Pancreas (tissue), 10 donors: ENCODE results near the gene ZNF892. TPM values are rescaled to one million over a fixed set of nuclear protein-coding genes. Genes with fewer than 3 reads are reported as not detected.
"Not testable (repeated sequence)": the region's sequence is repeated elsewhere in the genome, so short reads cannot be mapped to it uniquely, and the experiment has no call there.

Source experiments
- ATAC-seq, 4 donors: fragments of 200-7000 bp; cut with Tn5 transposase; one replicate each; pipeline versions ENCODE4 v1.8.0 to v1.9.1; 2020; ENCODE audit warnings: mild to moderate bottlenecking in 4 of 4, moderate library complexity in 4 of 4
- DNase-seq, 6 donors: peaks; one replicate each; pipeline ENCODE4 v3.0.0-alpha.2; 2020
- FAIRE-seq: peaks from 2 replicates; lab custom pipeline; 2012; peaks lifted over from hg19 to GRCh38; lab: Jason Lieb, UNC
- H3K27ac ChIP-seq, 4 donors: fragments of 200-600 bp; sonication (generic); 1 replicate in 3 of 4; 2 replicates in 1 of 4; pipeline versions ENCODE4 v1.5.0 to v1.8.0; 2020
- H3K27me3 ChIP-seq, 4 donors: fragments of 200-600 bp; one replicate each; pipeline ENCODE4 v1.8.0; 2021
- H3K36me3 ChIP-seq, 3 donors: fragments of 200-600 bp; sonication (generic) in 1 of 3; one replicate each; pipeline versions ENCODE4 v1.5.0 to v1.8.0; 2020 to 2021
- H3K4me1 ChIP-seq, 3 donors: fragments of 200-600 bp; one replicate each; pipeline ENCODE4 v1.8.0; 2021
- H3K4me3 ChIP-seq, 4 donors: fragments of 200-600 bp; sonication (generic) in 2 of 4; one replicate each; pipeline versions ENCODE4 v1.5.0 to v1.8.0; 2020 to 2021
- H3K9me3 ChIP-seq, 4 donors: fragments of 200-600 bp; one replicate each; pipeline ENCODE4 v1.8.0; 2021
- WGBS, 2 donors: extraction: QIAGEN DNeasy Blood & Tissue Kit; methylation state at CpG; one replicate each; pipeline ENCODE4 v1.1.7; 2013; 5-methylcytosine and 5-hydroxymethylcytosine counted together
- intact Hi-C, 3 donors: fragments of 100-400 bp; cut with DNase I; formaldehyde crosslinking; loops; one replicate each; pipeline versions ENCODE4 v1.11.1 to v1.14.2; 2022
- polyA plus RNA-seq, 2 donors: library from polyadenylated mRNA; stranded (reverse); fragments of 200-250 nt; gene quantifications; one replicate each; pipeline ENCODE4 v1.2.3, GENCODE V29; 2013
- total RNA-seq, 6 donors: library from RNA; stranded (reverse); fragmentation: NEBNext Ultra II Directional in 4 of 6; extraction: Animal tissue kit (Norgen Biotek cat#: 25700) in 4 of 6; gene quantifications; one replicate each; pipeline versions ENCODE4 v1.2.1 to v1.2.4, GENCODE V29; 2021 to 2023
- TF ChIP-seq, protein P1 (sequence below), 4 donors: fragments of 200-600 bp; sonication (generic) in 3 of 4; IDR thresholded peaks; one replicate each; pipeline versions ENCODE4 v1.5.0 to v1.8.0; 2021; ENCODE audit warnings: antibody characterized with exemption in 4 of 4
- donor health status: healthy with polysubstance abuse.
- donor health status: DM: no; HTN: no; CAD: no; lungs with moderate emphysema.
- donor health status: DM: no; HTN: no; CAD: no.
- donor health status: control.
- donor health status: control.
- donor health status: Bipolar disorder and iron deficiency.
- donor health status: DM: yes; HTN: yes; CAD: no.
- donor health status: DM: no; HTN: no; CAD: no.
- donor health status: DM: no; HTN: no; CAD: no.
- donor health status: DM: yes; HTN: yes; CAD: no.

Gene ZNF892
- total and polyA plus RNA-seq, 8 donors: 0.63 to 5.2 (median 2.7) TPM

- intact Hi-C loops, ATAC-seq, H3K9me3 ChIP-seq, H3K4me1 ChIP-seq, H3K27me3 ChIP-seq, H3K4me3 ChIP-seq, H3K36me3 ChIP-seq, FAIRE-seq, H3K27ac ChIP-seq: not testable (repeated sequence)
- peak; percentile 35 to 83 (median 70) for DNase-seq
- TF ChIP-seq, protein P1, sequence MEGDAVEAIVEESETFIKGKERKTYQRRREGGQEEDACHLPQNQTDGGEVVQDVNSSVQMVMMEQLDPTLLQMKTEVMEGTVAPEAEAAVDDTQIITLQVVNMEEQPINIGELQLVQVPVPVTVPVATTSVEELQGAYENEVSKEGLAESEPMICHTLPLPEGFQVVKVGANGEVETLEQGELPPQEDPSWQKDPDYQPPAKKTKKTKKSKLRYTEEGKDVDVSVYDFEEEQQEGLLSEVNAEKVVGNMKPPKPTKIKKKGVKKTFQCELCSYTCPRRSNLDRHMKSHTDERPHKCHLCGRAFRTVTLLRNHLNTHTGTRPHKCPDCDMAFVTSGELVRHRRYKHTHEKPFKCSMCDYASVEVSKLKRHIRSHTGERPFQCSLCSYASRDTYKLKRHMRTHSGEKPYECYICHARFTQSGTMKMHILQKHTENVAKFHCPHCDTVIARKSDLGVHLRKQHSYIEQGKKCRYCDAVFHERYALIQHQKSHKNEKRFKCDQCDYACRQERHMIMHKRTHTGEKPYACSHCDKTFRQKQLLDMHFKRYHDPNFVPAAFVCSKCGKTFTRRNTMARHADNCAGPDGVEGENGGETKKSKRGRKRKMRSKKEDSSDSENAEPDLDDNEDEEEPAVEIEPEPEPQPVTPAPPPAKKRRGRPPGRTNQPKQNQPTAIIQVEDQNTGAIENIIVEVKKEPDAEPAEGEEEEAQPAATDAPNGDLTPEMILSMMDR (IDR thresholded peaks at IDR 0.05): peak; percentile 38 to 48 (median 46)
- 18 to 19% methylated on average over 15 of the region's 15 CpGs for WGBS, 2 donors
These were observed 14.4 kb upstream of the ZNF892 start for GRCh38 chr2:95192956-95193355.

DNA sequence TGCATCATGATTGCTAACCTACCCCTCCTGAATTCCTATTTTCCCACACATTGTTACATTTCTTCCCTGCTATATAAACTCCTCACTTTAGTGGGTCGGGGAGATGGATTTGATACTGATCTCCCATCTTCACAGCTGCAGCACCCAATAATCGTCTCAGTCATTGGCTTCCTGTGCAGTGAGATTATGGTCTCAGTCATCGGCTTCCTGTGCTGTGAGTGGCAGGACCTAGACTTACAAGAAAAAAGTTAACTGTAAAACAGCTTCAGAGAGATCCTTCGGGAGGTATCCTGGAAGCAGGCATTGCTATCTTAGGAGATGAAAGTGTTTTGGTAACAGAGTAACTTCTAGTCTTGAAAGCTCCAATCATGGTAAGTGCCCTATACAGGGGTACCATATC, 3.4 kb upstream of the ZNF892 start:
- no peak for ATAC-seq
- Histone ChIP-seq H3K36me3 (no peaks in the 10 kb centered on the region), H3K4me3 (no peak overlapping the region), H3K9me3 (no peaks in the 10 kb centered on the region), H3K27me3 (no peaks in the 10 kb centered on the region), H3K27ac (no peak overlapping the region), H3K4me1 (peaks cover 0 to 5% (median 0%) of the 10 kb centered on the region in 3 donors)
- intact Hi-C loops: no loop called here
- TF ChIP-seq, protein P1 (IDR thresholded peaks at IDR 0.05): no peak
- WGBS, 2 donors: 83 to 88% methylated on average over 4 of the region's 4 CpGs
- no peak for DNase-seq
- FAIRE-seq: no peak

GRCh38 chr2:95204396-95204795, 2.9 kb upstream of the ZNF892 start:
- Histone ChIP-seq H3K4me3 (no peak overlapping the region), H3K4me1 (peaks cover 0 to 5% (median 0%) of the 10 kb centered on the region in 3 donors), H3K27ac (no peak overlapping the region), H3K9me3 (no peaks in the 10 kb centered on the region), H3K27me3 (no peaks in the 10 kb centered on the region), H3K36me3 (no peaks in the 10 kb centered on the region)
- 88 to 94% methylated on average over 2 of the region's 2 CpGs for WGBS, 2 donors
- TF ChIP-seq, protein P1 (IDR thresholded peaks at IDR 0.05): no peak
- FAIRE-seq (no peak), DNase-seq (no peak), ATAC-seq (no peak)
- intact Hi-C loops: no loop called here

GRCh38 chr2:95206096-95206495, 1.2 kb upstream of the ZNF892 start:
- Histone ChIP-seq H3K27ac (no peak overlapping the region), H3K36me3 (peaks cover 0 to under 1% (median 0%) of the 10 kb centered on the region in 3 donors), H3K4me3 (peak overlapping the region in 2 of 4 donors; percentile 85 to 88), H3K27me3 (no peaks in the 10 kb centered on the region), H3K9me3 (no peaks in the 10 kb centered on the region), H3K4me1 (peaks cover 0 to 5% (median 0%) of the 10 kb centered on the region in 3 donors)
- FAIRE-seq (no peak), ATAC-seq (no peak), DNase-seq (no peak)
- intact Hi-C loops: no loop called here
- WGBS, 2 donors: 28 to 38% methylated on average over 10 of the region's 10 CpGs
- TF ChIP-seq, protein P1 (IDR thresholded peaks at IDR 0.05): no peak

DNA sequence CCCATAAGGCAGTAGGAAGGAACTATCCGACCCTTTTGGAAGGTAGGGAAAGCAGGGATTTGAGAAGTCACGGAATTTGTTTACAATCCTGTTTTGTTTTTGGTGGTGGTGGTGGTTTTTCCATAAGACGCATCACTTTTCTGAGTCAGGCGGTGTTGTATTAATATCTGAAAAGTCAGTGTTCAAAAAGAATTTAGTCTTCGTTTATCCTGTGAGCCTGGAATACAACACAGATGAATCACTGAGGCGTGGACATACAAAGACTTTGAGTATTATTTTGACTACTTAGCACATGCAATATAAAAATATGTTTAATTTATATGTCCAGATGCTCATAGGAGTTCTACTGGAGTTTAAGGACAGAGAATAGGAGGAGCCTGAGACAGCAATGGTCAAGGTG, 785 bp downstream of the ZNF892 start:
- Histone ChIP-seq H3K27me3 (no peaks in the 10 kb centered on the region), H3K36me3 (peaks cover under 1 to 20% (median 13%) of the 10 kb centered on the region in 3 donors), H3K4me3 (peak overlapping the region; percentile 47 to 88 (median 83)), H3K27ac (no peak overlapping the region), H3K9me3 (no peaks in the 10 kb centered on the region), H3K4me1 (peaks cover 0 to 5% (median 0%) of the 10 kb centered on the region in 3 donors)
- FAIRE-seq (no peak), DNase-seq (no peak), ATAC-seq (no peak)
- intact Hi-C loops: no loop called here
- WGBS, 2 donors: 62 to 67% methylated on average over 6 of the region's 6 CpGs
- TF ChIP-seq, protein P1 (IDR thresholded peaks at IDR 0.05): no peak
